ENCODE data around the gene SLC1A2.

SLC1A2 gene

DNA sequence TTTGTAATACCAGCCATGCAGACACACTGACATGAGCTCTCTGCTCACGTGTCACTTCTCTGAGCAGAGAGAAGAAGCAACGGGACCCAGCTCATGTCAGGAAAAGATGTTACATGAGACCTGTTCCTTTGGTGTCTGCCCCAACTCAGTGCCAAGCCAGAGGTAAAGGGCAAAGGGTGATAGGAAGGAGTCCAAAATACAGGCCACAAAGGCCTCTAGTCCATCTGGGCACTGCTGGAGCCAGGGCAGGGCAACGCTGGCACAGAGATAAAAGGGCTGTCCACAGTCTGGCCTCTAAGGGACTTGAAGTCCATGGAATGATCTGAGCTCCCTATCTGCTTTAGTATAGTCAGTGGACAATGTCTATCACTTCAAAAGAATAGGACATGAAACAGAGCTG is 79.3 kb downstream of the SLC1A2 start:
- no peak overlapping the region for H3K4me3 ChIP-seq (replicated peaks; ENCODE audit: low read depth, low read length)
- no peak for DNase-seq (ENCODE audit: low read depth)
- TF ChIP-seq, protein P1, sequence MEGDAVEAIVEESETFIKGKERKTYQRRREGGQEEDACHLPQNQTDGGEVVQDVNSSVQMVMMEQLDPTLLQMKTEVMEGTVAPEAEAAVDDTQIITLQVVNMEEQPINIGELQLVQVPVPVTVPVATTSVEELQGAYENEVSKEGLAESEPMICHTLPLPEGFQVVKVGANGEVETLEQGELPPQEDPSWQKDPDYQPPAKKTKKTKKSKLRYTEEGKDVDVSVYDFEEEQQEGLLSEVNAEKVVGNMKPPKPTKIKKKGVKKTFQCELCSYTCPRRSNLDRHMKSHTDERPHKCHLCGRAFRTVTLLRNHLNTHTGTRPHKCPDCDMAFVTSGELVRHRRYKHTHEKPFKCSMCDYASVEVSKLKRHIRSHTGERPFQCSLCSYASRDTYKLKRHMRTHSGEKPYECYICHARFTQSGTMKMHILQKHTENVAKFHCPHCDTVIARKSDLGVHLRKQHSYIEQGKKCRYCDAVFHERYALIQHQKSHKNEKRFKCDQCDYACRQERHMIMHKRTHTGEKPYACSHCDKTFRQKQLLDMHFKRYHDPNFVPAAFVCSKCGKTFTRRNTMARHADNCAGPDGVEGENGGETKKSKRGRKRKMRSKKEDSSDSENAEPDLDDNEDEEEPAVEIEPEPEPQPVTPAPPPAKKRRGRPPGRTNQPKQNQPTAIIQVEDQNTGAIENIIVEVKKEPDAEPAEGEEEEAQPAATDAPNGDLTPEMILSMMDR (IDR thresholded peaks at IDR 0.05; ENCODE audit: low read length, missing control alignments) = no peak

DNA sequence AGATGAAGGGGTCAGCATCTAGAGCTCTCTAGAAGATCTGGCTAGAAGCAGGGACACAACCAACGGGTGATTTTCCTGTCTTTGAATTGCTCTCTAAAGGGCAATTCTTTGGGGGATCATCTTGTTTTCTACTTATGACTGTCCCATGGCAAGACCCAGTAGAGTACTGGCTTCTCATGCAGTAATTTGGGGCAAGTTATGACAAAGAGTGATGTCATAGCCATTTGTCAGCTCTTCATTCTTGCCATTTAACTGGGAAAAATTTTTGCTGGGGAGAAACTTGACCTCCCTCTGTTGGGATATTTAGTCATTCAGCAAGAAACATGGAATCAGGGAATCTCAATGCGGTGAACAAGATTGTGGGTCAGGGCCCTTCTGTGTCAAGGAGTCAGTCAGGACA is 80.4 kb downstream of the SLC1A2 start:
- H3K4me3 ChIP-seq (replicated peaks; ENCODE audit: low read depth, low read length) = no peak overlapping the region
- TF ChIP-seq, protein P1 (IDR thresholded peaks at IDR 0.05; ENCODE audit: low read length, missing control alignments) = no peak
- DNase-seq (ENCODE audit: low read depth) = no peak

DNA sequence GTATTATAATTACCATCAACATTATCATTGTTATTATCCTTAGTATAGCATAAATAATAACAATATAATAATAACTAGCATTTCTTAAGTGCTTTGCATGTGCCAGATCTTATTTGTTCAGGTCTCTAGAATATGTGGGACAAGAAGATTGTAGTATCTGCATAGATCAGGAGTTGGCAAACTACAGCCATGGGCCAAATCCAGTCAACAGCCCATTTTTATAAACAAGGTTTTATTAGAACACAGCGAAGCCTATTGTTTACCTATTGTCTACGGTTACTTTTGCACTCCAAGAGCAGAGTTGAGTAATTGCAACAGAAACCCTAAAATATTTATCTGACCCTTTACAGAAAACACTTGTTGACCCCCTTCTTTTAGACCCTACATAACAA is 81.4 kb downstream of the SLC1A2 start:
- DNase-seq (ENCODE audit: low read depth) = no peak
- TF ChIP-seq, protein P1 (IDR thresholded peaks at IDR 0.05; ENCODE audit: low read length, missing control alignments) = no peak
- no peak overlapping the region for H3K4me3 ChIP-seq (replicated peaks; ENCODE audit: low read depth, low read length)

DNA sequence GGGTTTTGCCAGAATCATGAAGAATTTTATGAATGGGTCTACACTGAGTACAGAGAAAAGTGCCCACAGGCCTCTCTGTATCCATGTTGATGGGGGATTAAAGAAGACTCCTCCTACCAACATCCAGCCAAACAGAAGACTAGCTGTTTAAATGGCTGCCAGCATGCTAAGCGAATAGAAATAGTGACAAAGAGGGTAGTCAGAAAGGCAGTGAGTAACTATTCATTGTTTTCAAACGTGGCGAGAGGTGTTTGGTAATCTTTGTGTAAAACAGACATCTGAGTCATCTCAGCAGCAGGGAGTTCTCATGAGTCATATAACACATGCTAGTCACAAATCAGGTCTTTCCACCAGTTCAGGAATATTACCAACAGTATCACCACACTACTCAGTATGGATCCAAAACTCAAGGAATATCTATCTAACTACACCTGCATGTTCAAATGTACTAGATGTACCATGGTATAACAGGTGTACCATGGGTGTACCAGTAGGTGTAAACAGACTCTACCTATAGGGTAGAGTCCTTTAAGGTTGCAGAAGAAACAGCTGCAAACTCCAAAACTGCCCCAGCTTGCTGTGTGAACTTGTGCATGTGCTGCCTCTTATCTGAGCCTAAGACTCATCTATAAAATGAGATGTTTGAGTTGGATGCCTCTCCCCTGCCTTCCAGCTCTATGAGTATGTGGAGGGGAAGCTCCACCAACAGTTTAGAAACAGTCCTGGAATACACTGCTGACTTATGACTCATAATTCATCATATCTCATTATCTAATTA is 82.0 kb downstream of the SLC1A2 start:
- DNase-seq (ENCODE audit: low read depth) = peak; percentile 98
- no peak overlapping the region for H3K4me3 ChIP-seq (replicated peaks; ENCODE audit: low read depth, low read length)
- TF ChIP-seq, protein P1 (IDR thresholded peaks at IDR 0.05; ENCODE audit: low read length, missing control alignments) = no peak

DNA sequence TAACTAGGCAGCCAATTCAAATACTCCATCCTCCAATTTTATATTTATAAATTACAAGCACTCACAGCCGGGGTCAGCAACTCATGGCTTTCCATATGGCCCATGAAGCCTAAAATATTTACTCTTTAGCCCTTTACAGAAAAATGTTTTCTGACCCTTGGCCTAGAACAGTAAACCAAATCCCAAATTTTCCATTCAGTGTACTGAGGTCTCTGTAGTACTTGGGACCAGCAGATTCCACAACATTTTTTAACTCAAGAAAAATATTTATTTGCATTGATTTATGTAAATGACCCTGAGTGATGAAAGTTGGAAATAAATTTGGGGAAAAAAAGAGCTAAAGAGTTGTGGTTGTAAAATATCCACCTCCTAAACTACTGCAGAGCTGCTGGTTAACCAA is 82.6 kb downstream of the SLC1A2 start:
- DNase-seq (ENCODE audit: low read depth) = no peak
- no peak overlapping the region for H3K4me3 ChIP-seq (replicated peaks; ENCODE audit: low read depth, low read length)
- TF ChIP-seq, protein P1 (IDR thresholded peaks at IDR 0.05; ENCODE audit: low read length, missing control alignments) = no peak

DNA sequence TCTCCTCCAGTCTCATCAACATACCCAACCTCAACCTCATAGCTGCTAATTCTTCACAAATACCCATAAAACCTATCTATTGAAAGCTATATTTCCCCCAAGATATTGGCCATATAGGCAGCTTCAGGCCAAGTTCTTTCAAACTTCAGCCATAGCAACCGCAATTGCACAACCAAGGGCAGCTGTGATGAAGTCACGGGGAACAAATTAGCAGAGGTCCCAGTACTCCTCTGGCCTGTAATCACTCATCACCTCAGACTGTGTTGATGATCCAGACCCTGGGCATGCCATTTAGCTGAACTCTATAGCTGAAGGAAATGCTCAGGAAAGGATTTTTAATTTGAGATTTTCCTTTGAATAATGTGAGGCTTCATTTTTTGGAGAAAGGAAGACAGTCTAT is 84.1 kb downstream of the SLC1A2 start:
- TF ChIP-seq, protein P1 (IDR thresholded peaks at IDR 0.05; ENCODE audit: low read length, missing control alignments) = no peak
- H3K4me3 ChIP-seq (replicated peaks; ENCODE audit: low read depth, low read length) = no peak overlapping the region
- peak; percentile 31 for DNase-seq (ENCODE audit: low read depth)

Measured in fibroblast of pulmonary artery (primary cell).